ENCODE results near the gene BET1.

BET1 gene

GRCh38 chr7:93945083-93945482 is 59.1 kb downstream of the BET1 start:
- H3K27ac ChIP-seq, result no peak overlapping the region
- TF ChIP-seq, protein P1, sequence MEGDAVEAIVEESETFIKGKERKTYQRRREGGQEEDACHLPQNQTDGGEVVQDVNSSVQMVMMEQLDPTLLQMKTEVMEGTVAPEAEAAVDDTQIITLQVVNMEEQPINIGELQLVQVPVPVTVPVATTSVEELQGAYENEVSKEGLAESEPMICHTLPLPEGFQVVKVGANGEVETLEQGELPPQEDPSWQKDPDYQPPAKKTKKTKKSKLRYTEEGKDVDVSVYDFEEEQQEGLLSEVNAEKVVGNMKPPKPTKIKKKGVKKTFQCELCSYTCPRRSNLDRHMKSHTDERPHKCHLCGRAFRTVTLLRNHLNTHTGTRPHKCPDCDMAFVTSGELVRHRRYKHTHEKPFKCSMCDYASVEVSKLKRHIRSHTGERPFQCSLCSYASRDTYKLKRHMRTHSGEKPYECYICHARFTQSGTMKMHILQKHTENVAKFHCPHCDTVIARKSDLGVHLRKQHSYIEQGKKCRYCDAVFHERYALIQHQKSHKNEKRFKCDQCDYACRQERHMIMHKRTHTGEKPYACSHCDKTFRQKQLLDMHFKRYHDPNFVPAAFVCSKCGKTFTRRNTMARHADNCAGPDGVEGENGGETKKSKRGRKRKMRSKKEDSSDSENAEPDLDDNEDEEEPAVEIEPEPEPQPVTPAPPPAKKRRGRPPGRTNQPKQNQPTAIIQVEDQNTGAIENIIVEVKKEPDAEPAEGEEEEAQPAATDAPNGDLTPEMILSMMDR (conservative IDR thresholded peaks at IDR 0.05), result no peak
- TF ChIP-seq ZFX (IDR thresholded peaks at IDR 0.05), result no peak

DNA sequence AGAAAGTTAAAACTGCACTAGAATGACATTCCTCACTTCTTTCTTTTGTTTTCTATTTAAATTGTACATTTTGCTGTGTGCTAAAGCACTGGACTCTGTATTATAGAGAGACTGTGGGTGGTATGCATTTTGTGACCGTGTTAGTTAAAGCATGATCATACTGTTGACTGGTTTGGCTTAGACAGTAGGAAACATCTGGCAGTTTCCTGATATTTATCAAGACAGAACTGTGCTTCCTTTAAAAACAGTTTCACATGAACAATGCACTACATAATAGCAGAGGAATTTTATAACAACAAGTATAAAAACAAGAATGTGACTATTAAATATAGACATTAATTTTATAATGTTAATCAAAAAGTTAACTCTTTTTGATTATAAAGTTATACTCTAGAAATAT is 59.5 kb downstream of the BET1 start:
- no peak for TF ChIP-seq ZFX (IDR thresholded peaks at IDR 0.05)
- TF ChIP-seq, protein P1 (conservative IDR thresholded peaks at IDR 0.05), result no peak
- no peak overlapping the region for H3K27ac ChIP-seq

DNA sequence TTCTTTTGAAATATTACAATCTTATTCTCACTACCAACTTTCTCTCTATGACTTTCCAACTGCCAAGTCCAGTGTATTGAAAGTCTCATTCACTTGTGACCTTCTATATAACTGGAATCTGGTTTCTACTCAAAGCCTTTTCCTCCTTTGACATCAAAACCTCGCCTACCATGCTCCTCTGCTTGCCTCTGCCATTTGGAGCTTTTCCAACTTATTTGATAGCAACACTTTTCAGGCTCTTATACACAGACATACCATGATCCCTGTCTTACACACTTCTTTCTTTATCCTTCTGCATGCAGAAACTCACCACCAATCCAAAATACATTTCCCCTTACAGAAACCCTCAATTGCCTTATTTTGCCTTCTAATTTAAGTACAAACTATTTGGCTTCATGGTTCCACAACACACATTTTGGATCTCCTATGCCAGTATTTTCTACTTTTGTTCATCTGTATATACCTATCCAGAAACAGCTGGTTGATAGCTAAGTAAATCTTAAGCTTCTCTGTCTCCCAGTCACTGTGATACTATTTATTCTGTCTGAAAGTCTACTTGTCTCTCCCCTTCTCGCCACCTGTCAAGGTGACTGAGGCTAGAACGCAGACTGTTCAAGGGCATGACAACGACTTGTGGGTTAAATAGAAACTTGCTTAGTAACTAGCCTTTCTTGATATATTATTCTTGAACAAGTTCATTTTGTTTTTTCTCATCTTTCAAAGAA is 60.2 kb downstream of the BET1 start:
- no peak for TF ChIP-seq ZFX (IDR thresholded peaks at IDR 0.05)
- TF ChIP-seq, protein P1 (conservative IDR thresholded peaks at IDR 0.05), result no peak

More for the DNA sequence above, 60.2 kb downstream of the BET1 start:
- H3K27ac ChIP-seq, result no peak overlapping the region

Data from C4-2B (cell line).